ENCODE data around the gene LGALS8.

- no peak for TF ChIP-seq CTCF (IDR thresholded peaks at IDR 0.05)
- no peak for TF ChIP-seq POLR2A (IDR thresholded peaks at IDR 0.05)
Observed at GRCh38 chr1:236494586-236495466, 29.0 kb upstream of the LGALS8 start.

Measured in body of pancreas (tissue), 4 donors.